Adrenal gland (tissue), 12 donors: ENCODE measurements around the gene SLC25A42. TPM values are rescaled to one million over a fixed set of nuclear protein-coding genes. Genes with fewer than 3 reads are reported as not detected.

Experiments used
- DNase-seq, 7 donors: peaks; one replicate each; pipeline ENCODE4 v3.0.0-alpha.2; 2019 to 2020
- H3K27ac ChIP-seq, 5 donors: fragments of 200-600 bp; sonication (generic) in 4 of 5; 1 replicate in 3 of 5; 2 replicates in 2 of 5; pipeline versions ENCODE4 v1.5.1 to v1.8.0; 2016 to 2020; ENCODE audit warnings: mild to moderate bottlenecking in 1 of 5
- H3K27me3 ChIP-seq: fragments of 200-600 bp; 2 replicates; pipeline ENCODE4 v1.8.0; 2021
- H3K36me3 ChIP-seq, 2 donors: fragments of 200-600 bp; replicated peaks in 1 of 2; 1 replicate in 1 of 2; 2 replicates in 1 of 2; pipeline versions ENCODE4 v1.5.1 to v1.8.0; 2018 to 2022
- H3K4me1 ChIP-seq, 2 donors: fragments of 200-600 bp; replicated peaks in 1 of 2; 1 replicate in 1 of 2; 2 replicates in 1 of 2; pipeline versions ENCODE4 v1.5.1 to v1.8.0; 2018 to 2021
- H3K4me3 ChIP-seq, 4 donors: fragments of 200-600 bp; sonication (generic) in 3 of 4; one replicate each; pipeline ENCODE4 v1.5.1; 2016 to 2018
- H3K9me3 ChIP-seq, 3 donors: fragments of 200-600 bp; sonication (generic) in 1 of 3; replicated peaks in 1 of 3; 1 replicate in 2 of 3; 2 replicates in 1 of 3; pipeline versions ENCODE4 v1.5.1 to v1.8.0; 2016 to 2021
- CTCF ChIP-seq, 6 experiments: fragments of 450-650 bp in 4 of 6; fragments of 200-600 bp in 2 of 6; sonication (generic) in 1 of 6; IDR thresholded peaks; 1 replicate in 5 of 6; 2 replicates in 1 of 6; pipeline versions ENCODE4 v1.5.1 to v1.8.0; 2016 to 2021; ENCODE audit warnings: antibody characterized with exemption in 6 of 6, mild to moderate bottlenecking in 2 of 6, moderate library complexity in 1 of 6
- POLR2A ChIP-seq, 2 donors: fragments of 450-650 bp; IDR thresholded peaks; one replicate each; pipeline ENCODE4 v1.6.1; 2017; ENCODE audit warnings: antibody characterized with exemption in 2 of 2, mild to moderate bottlenecking in 2 of 2, moderate library complexity in 1 of 2
- WGBS, 4 donors: extraction: QIAGEN DNeasy Blood & Tissue Kit in 2 of 4; methylation state at CpG; one replicate each; pipeline versions ENCODE4 v1.1.5 to v1.1.7; 2013 to 2017; 5-methylcytosine and 5-hydroxymethylcytosine counted together
- intact Hi-C, 2 donors: fragments of 100-400 bp; cut with DNase I; formaldehyde crosslinking; loops; one replicate each; pipeline versions ENCODE4 v1.14.1 to v1.15.0; 2022 to 2023
- polyA plus RNA-seq, 3 donors: library from polyadenylated mRNA; stranded (reverse); fragments of 200-250 nt in 2 of 3; fragments of 350-450 nt in 1 of 3; fragmentation: Illumina TruSeq in 1 of 3; extraction: RNeasy Lipid Tissue Mini Kit (QIAGEN cat#74804) in 1 of 3; gene quantifications; one replicate each; pipeline ENCODE4 v1.2.3, GENCODE V29; 2013 to 2014
- total RNA-seq, 9 donors: library from RNA; depleted of rRNA in 4 of 9; stranded (reverse); fragments of >200 nt in 4 of 9; fragments of 120-200 nt in 1 of 9; fragmentation: NEBNext Ultra II Directional in 1 of 9; extraction: Animal tissue kit (Norgen Biotek cat#: 25700) in 1 of 9; gene quantifications; one replicate each; pipeline versions ENCODE4 v1.1.0 to v1.2.4, GENCODE V29; 2013 to 2023
- donor health status: healthy with polysubstance abuse.
- donor health status: Bipolar disorder and iron deficiency.
- donor health status: DM: yes; HTN: yes; CAD: no.
- donor health status: DM: no; HTN: no; CAD: no.
- donor health status: DM: no; HTN: no; CAD: no.
- donor health status: DM: yes; HTN: yes; CAD: no.

The SLC25A42 gene
- total and polyA plus RNA-seq, 12 donors = 5.7 to 14.3 (median 11.4) TPM

GRCh38 chr19:19071897-19072296, 8.1 kb downstream of the SLC25A42 start:
- Histone ChIP-seq H3K9me3 (no peaks in the 10 kb centered on the region), H3K4me3 (no peak overlapping the region), H3K36me3 (no peaks in the 10 kb centered on the region), H3K27me3 (no peaks in the 10 kb centered on the region), H3K27ac (no peak overlapping the region), H3K4me1 (peaks cover 0 to 5% of the 10 kb centered on the region in 2 donors)
- intact Hi-C loops = no loop called here
- no peak for DNase-seq
- TF ChIP-seq POLR2A (IDR thresholded peaks at IDR 0.05) (no peak), CTCF (IDR thresholded peaks at IDR 0.05) (no peak)
- 93 to 97% (median 96%) methylated on average over 8 of the region's 8 CpGs for WGBS, 4 donors

- Histone ChIP-seq H3K9me3 (no peaks in the 10 kb centered on the region), H3K36me3 (no peaks in the 10 kb centered on the region), H3K4me1 (no peaks in the 10 kb centered on the region), H3K27ac (no peak overlapping the region), H3K4me3 (no peak overlapping the region), H3K27me3 (no peaks in the 10 kb centered on the region)
- no peak for DNase-seq
- TF ChIP-seq CTCF (IDR thresholded peaks at IDR 0.05) (no peak), POLR2A (IDR thresholded peaks at IDR 0.05) (no peak)
- WGBS, 4 donors = 78 to 81% (median 80%) methylated on average over 10 to 13 of the region's 13 CpGs
- intact Hi-C loops = no loop called here
Measured at GRCh38 chr19:19074196-19074882, 10.5 kb downstream of the SLC25A42 start.

DNA sequence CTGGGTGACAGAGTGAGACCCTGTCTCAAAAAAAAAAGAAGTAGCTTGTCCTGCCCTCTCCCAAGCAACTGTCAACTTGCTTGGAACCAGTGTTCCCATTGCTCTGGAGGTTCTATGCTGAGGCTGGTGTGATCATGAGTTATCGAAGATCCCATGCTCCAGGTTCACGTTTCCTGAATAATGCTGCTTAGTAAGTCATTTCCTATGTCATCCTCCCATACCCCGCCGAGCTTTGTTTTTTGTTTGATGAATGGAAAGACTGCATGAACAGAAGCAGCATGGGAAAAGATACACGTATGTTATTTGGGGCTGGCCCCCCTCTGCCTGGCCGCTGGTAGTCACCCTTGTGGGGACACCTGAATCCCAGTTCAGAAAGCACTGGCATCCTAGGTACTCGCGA, 11.3 kb downstream of the SLC25A42 start:
- Histone ChIP-seq H3K36me3 (no peaks in the 10 kb centered on the region), H3K9me3 (no peaks in the 10 kb centered on the region), H3K27ac (no peak overlapping the region), H3K27me3 (no peaks in the 10 kb centered on the region), H3K4me1 (no peaks in the 10 kb centered on the region), H3K4me3 (no peak overlapping the region)
- WGBS, 4 donors = 90 to 94% (median 94%) methylated on average over 8 of the region's 8 CpGs
- TF ChIP-seq CTCF (IDR thresholded peaks at IDR 0.05) = no peak
- TF ChIP-seq POLR2A (IDR thresholded peaks at IDR 0.05) = no peak
- no peak for DNase-seq
- intact Hi-C loops = no loop called here

GRCh38 chr19:19076476-19076875, 12.7 kb downstream of the SLC25A42 start:
- Histone ChIP-seq H3K4me3 (no peak overlapping the region), H3K4me1 (no peaks in the 10 kb centered on the region), H3K36me3 (no peaks in the 10 kb centered on the region), H3K27me3 (no peaks in the 10 kb centered on the region), H3K27ac (no peak overlapping the region), H3K9me3 (no peaks in the 10 kb centered on the region)
- no peak for DNase-seq
- 80 to 100% (median 88%) methylated on average over 1 of the region's 1 CpG for WGBS, 4 donors
- intact Hi-C loops = no loop called here
- TF ChIP-seq CTCF (IDR thresholded peaks at IDR 0.05) (no peak), POLR2A (IDR thresholded peaks at IDR 0.05) (no peak)
